ENCODE results near the gene RMDN3.

- TF ChIP-seq POLR2A (IDR thresholded peaks at IDR 0.05; ENCODE audit: low read length) = no peak
- TF ChIP-seq CTCF (IDR thresholded peaks at IDR 0.05) = no peak
- no peak for TF ChIP-seq HOXA7 (CRISPR knock-in tag; IDR thresholded peaks at IDR 0.05)
- TF ChIP-seq ESRRA (IDR thresholded peaks at IDR 0.05; ENCODE audit: borderline replicate concordance, low read length) = no peak
- no peak for TF ChIP-seq GATA3 (IDR thresholded peaks at IDR 0.05; ENCODE audit: borderline replicate concordance)
- no peak for TF ChIP-seq USF2 (IDR thresholded peaks at IDR 0.05)
- TF ChIP-seq BHLHE40 (IDR thresholded peaks at IDR 0.05; ENCODE audit: low read depth, low read length) = no peak
- TF ChIP-seq, protein P1, sequence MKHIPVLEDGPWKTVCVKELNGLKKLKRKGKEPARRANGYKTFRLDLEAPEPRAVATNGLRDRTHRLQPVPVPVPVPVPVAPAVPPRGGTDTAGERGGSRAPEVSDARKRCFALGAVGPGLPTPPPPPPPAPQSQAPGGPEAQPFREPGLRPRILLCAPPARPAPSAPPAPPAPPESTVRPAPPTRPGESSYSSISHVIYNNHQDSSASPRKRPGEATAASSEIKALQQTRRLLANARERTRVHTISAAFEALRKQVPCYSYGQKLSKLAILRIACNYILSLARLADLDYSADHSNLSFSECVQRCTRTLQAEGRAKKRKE (CRISPR knock-in tag; IDR thresholded peaks at IDR 0.05; ENCODE audit: low read depth) = no peak
- no peak for TF ChIP-seq KDM1A (IDR thresholded peaks at IDR 0.05; ENCODE audit: low read depth)
Observed at GRCh38 chr15:40739854-40740253, 15.2 kb downstream of the RMDN3 start.
